HAP-1 (cell line): ENCODE results near the gene RBP3.

Experiments used
- DNase-seq, 2 experiments: peaks; one replicate each; pipeline ENCODE4 v3.0.0-alpha.2; 2016 to 2020; ENCODE audit warnings: low spot score in 2 of 2
- H3K27me3 ChIP-seq: fragments of 250-450 bp; sonication (Bioruptor Pico); 2 replicates; pipeline ENCODE4 v1.5.1; 2020; ENCODE audit warnings: low read depth, mild to moderate bottlenecking, moderate library complexity
- H3K36me3 ChIP-seq: fragments of 250-450 bp; sonication (Bioruptor Pico); replicated peaks from 2 replicates; pipeline ENCODE4 v1.5.1; 2020; ENCODE audit warnings: mild to moderate bottlenecking
- H3K4me1 ChIP-seq: fragments of 250-450 bp; sonication (Bioruptor Pico); 2 replicates; pipeline ENCODE4 v1.5.1; 2020; ENCODE audit warnings: mild to moderate bottlenecking
- H3K4me3 ChIP-seq: fragments of 250-450 bp; sonication (Bioruptor Pico); 2 replicates; pipeline ENCODE4 v1.5.1; 2020; ENCODE audit warnings: mild to moderate bottlenecking, moderate library complexity
- H3K9me3 ChIP-seq: fragments of 250-450 bp; sonication (Bioruptor Pico); 2 replicates; pipeline ENCODE4 v1.5.1; 2020; ENCODE audit warnings: mild to moderate bottlenecking, moderate library complexity
- in situ Hi-C: fragments of 300-500 bp; cut with MboI; formaldehyde crosslinking; loops from 3 replicates; pipeline ENCODE4 v1.14.3; 2020; ENCODE audit warnings: low sequenced_read_pairs, inconsistent platforms, mixed read lengths

RBP3 gene

GRCh38 chr10:47348138-47348651 is at the start of gene RBP3:
Gene RBP3 (plus strand): TSS chr10:47348363. CDS start chr10:47348485, 122 bp downstream.
- no peaks in the 10 kb centered on the region for H3K36me3 ChIP-seq

GRCh38 chr10:47298715-47299114 is 49.4 kb upstream of the RBP3 start:
- in situ Hi-C loops: no loop called here
- Histone ChIP-seq H3K9me3 (no peaks in the 10 kb centered on the region), H3K36me3 (no peaks in the 10 kb centered on the region), H3K4me3 (no peak overlapping the region), H3K27me3 (peaks cover 4% of the 10 kb centered on the region; the same call in 1 of the 2 replicates), H3K4me1 (no peaks in the 10 kb centered on the region)
- no peak for DNase-seq

More at GRCh38 chr10:47348138-47348651, at the start of gene RBP3:
- H3K4me3 ChIP-seq: no peak within 1 kb of the TSS
- no peaks in the 10 kb centered on the region for H3K9me3 ChIP-seq
- no peaks in the 10 kb centered on the region for H3K4me1 ChIP-seq
- H3K27me3 ChIP-seq: no peaks in the 10 kb centered on the region
- DNase-seq: no peak
- in situ Hi-C loops: no loop called here

GRCh38 chr10:47299611-47300428 is 48.3 kb upstream of the RBP3 start, which contains the start of gene GDF10:
Gene GDF10 (plus strand): TSS chr10:47300197. CDS start chr10:47300652, 455 bp downstream.
- H3K9me3 ChIP-seq: no peaks in the 10 kb centered on the region
- peaks cover 4% of the 10 kb centered on the region; the same call in 1 of the 2 replicates for H3K27me3 ChIP-seq
- no peak within 1 kb of the TSS for H3K4me3 ChIP-seq
- in situ Hi-C loops: loop anchor here (10.0 kb wide), 1 partner anchor 245 kb away; no protein-coding TSS in a partner anchor
- H3K4me1 ChIP-seq: no peaks in the 10 kb centered on the region
- H3K36me3 ChIP-seq: no peaks in the 10 kb centered on the region
- no peak for DNase-seq

- in situ Hi-C loops: loop anchor here (10.0 kb wide), 1 partner anchor 246 kb away; no protein-coding TSS in a partner anchor
- no peaks in the 10 kb centered on the region for H3K4me1 ChIP-seq
- no peak overlapping the region for H3K4me3 ChIP-seq
- no peaks in the 10 kb centered on the region for H3K9me3 ChIP-seq
- H3K27me3 ChIP-seq: peaks cover 4% of the 10 kb centered on the region; the same call in 1 of the 2 replicates
- no peaks in the 10 kb centered on the region for H3K36me3 ChIP-seq
- no peak for DNase-seq
Observed at GRCh38 chr10:47300429-47300931, 47.7 kb upstream of the RBP3 start.

- Histone ChIP-seq H3K27me3 (peaks cover 4% of the 10 kb centered on the region; the same call in 1 of the 2 replicates), H3K4me1 (no peaks in the 10 kb centered on the region)
- in situ Hi-C loops: loop anchor here (10.0 kb wide), 1 partner anchor 247 kb away; no protein-coding TSS in a partner anchor
Observed at GRCh38 chr10:47301833-47302232, 46.3 kb upstream of the RBP3 start.

GRCh38 chr10:47303105-47303504 is 45.1 kb upstream of the RBP3 start:
- Histone ChIP-seq H3K9me3 (no peaks in the 10 kb centered on the region), H3K4me3 (no peak overlapping the region), H3K4me1 (no peaks in the 10 kb centered on the region), H3K36me3 (no peaks in the 10 kb centered on the region), H3K27me3 (peaks cover 4% of the 10 kb centered on the region; the same call in 1 of the 2 replicates)
- no peak for DNase-seq
- in situ Hi-C loops: loop anchor here (10.0 kb wide), 1 partner anchor 248 kb away; no protein-coding TSS in a partner anchor

More at GRCh38 chr10:47301833-47302232, 46.3 kb upstream of the RBP3 start:
- H3K9me3 ChIP-seq: no peaks in the 10 kb centered on the region
- DNase-seq: no peak
- no peak overlapping the region for H3K4me3 ChIP-seq
- no peaks in the 10 kb centered on the region for H3K36me3 ChIP-seq

GRCh38 chr10:47303866-47304265 is 44.3 kb upstream of the RBP3 start:
- no peak for DNase-seq
- in situ Hi-C loops: loop anchor here (10.0 kb wide), 1 partner anchor 249 kb away; no protein-coding TSS in a partner anchor
- H3K4me3 ChIP-seq: no peak overlapping the region

GRCh38 chr10:47305566-47305965 is 42.6 kb upstream of the RBP3 start:
- H3K36me3 ChIP-seq: no peaks in the 10 kb centered on the region
- in situ Hi-C loops: loop anchor here (10.0 kb wide), 1 partner anchor 251 kb away; no protein-coding TSS in a partner anchor
- H3K27me3 ChIP-seq: no peaks in the 10 kb centered on the region

More at GRCh38 chr10:47303866-47304265, 44.3 kb upstream of the RBP3 start:
- H3K9me3 ChIP-seq: no peaks in the 10 kb centered on the region
- peaks cover 1% of the 10 kb centered on the region; the same call in 1 of the 2 replicates for H3K27me3 ChIP-seq
- H3K36me3 ChIP-seq: no peaks in the 10 kb centered on the region
- no peaks in the 10 kb centered on the region for H3K4me1 ChIP-seq

GRCh38 chr10:47306387-47307210 is 41.6 kb upstream of the RBP3 start:
- H3K27me3 ChIP-seq: no peaks in the 10 kb centered on the region
- H3K9me3 ChIP-seq: no peaks in the 10 kb centered on the region
- H3K4me3 ChIP-seq: no peak overlapping the region
- in situ Hi-C loops: loop anchor here (10.0 kb wide), 1 partner anchor 252 kb away; no protein-coding TSS in a partner anchor
- H3K36me3 ChIP-seq: no peaks in the 10 kb centered on the region
- no peak for DNase-seq
- H3K4me1 ChIP-seq: no peaks in the 10 kb centered on the region

More at GRCh38 chr10:47305566-47305965, 42.6 kb upstream of the RBP3 start:
- H3K4me3 ChIP-seq: no peak overlapping the region
- H3K4me1 ChIP-seq: no peaks in the 10 kb centered on the region
- no peak for DNase-seq
- no peaks in the 10 kb centered on the region for H3K9me3 ChIP-seq

GRCh38 chr10:47307381-47307780 is 40.8 kb upstream of the RBP3 start:
- in situ Hi-C loops: loop anchor here (10.0 kb wide), 1 partner anchor 253 kb away; no protein-coding TSS in a partner anchor
- Histone ChIP-seq H3K36me3 (no peaks in the 10 kb centered on the region), H3K27me3 (no peaks in the 10 kb centered on the region), H3K9me3 (no peaks in the 10 kb centered on the region), H3K4me1 (no peaks in the 10 kb centered on the region), H3K4me3 (no peak overlapping the region)
- no peak for DNase-seq

GRCh38 chr10:47308775-47309174 is 39.4 kb upstream of the RBP3 start:
- no peaks in the 10 kb centered on the region for H3K4me1 ChIP-seq
- H3K9me3 ChIP-seq: no peaks in the 10 kb centered on the region
- no peak for DNase-seq
- no peak overlapping the region for H3K4me3 ChIP-seq
- H3K27me3 ChIP-seq: no peaks in the 10 kb centered on the region
- in situ Hi-C loops: loop anchor here (10.0 kb wide), 1 partner anchor 254 kb away; no protein-coding TSS in a partner anchor
- no peaks in the 10 kb centered on the region for H3K36me3 ChIP-seq

GRCh38 chr10:47309408-47310089 is 38.6 kb upstream of the RBP3 start:
- peak in 1 of 2 experiments; percentile 14 for DNase-seq
- no peaks in the 10 kb centered on the region for H3K27me3 ChIP-seq
- in situ Hi-C loops: loop anchor here (10.0 kb wide), 1 partner anchor 255 kb away; no protein-coding TSS in a partner anchor

More at GRCh38 chr10:47309408-47310089, 38.6 kb upstream of the RBP3 start:
- Histone ChIP-seq H3K4me1 (no peaks in the 10 kb centered on the region), H3K36me3 (no peaks in the 10 kb centered on the region), H3K9me3 (no peaks in the 10 kb centered on the region), H3K4me3 (no peak overlapping the region)
